ENCODE measurements around the gene NEURL4.
"Not testable (repeated sequence)": the region's sequence is repeated elsewhere in the genome, so short reads cannot be mapped to it uniquely, and the experiment has no call there.

Gene NEURL4

GRCh38 chr17:7346761-7347614 lies 17.9 kb upstream of the NEURL4 start:
- DNase-seq: no peak

- no peak for DNase-seq
These were observed 14.1 kb upstream of the NEURL4 start for GRCh38 chr17:7343250-7343649.

- no peak for DNase-seq
These were observed 12.7 kb upstream of the NEURL4 start for GRCh38 chr17:7341842-7342241.

GRCh38 chr17:7340179-7340578 lies 11.0 kb upstream of the NEURL4 start:
- no peak for DNase-seq

- not testable (repeated sequence) for DNase-seq
These were observed 8.5 kb upstream of the NEURL4 start for GRCh38 chr17:7337600-7337999.

- peak; percentile 93 for DNase-seq
These were observed 7.4 kb upstream of the NEURL4 start, which contains the start of gene ACAP1 for GRCh38 chr17:7336240-7337175. ACAP1 (plus strand) TSS chr17:7336529; CDS start chr17:7336735, 206 bp downstream.

- DNase-seq: not testable (repeated sequence)
These were observed 6.6 kb upstream of the NEURL4 start for GRCh38 chr17:7335765-7336164.

- no peak for DNase-seq
These were observed 5.9 kb upstream of the NEURL4 start for GRCh38 chr17:7334938-7335538.

GRCh38 chr17:7332600-7333069 lies 3.5 kb upstream of the NEURL4 start:
- DNase-seq: peak; percentile 51

- no peak for DNase-seq
These were observed 3.0 kb upstream of the NEURL4 start for GRCh38 chr17:7332111-7332510.

- DNase-seq: no peak
These were observed 1.5 kb upstream of the NEURL4 start for GRCh38 chr17:7330638-7331015.

GRCh38 chr17:7329997-7330637 lies 982 bp upstream of the NEURL4 start:
- peak; percentile 86 for DNase-seq

- DNase-seq: peak; percentile 96
These were observed 350 bp upstream of the NEURL4 start for GRCh38 chr17:7329374-7329996.

GRCh38 chr17:7328009-7328408 lies 1.1 kb downstream of the NEURL4 start:
- no peak for DNase-seq

GRCh38 chr17:7327501-7327900 lies 1.6 kb downstream of the NEURL4 start:
- no peak for DNase-seq

GRCh38 chr17:7327056-7327455 lies 2.1 kb downstream of the NEURL4 start:
- no peak for DNase-seq

- DNase-seq: no peak
These were observed 2.9 kb downstream of the NEURL4 start for GRCh38 chr17:7326186-7326585.

- DNase-seq: no peak
These were observed 4.1 kb downstream of the NEURL4 start for GRCh38 chr17:7325031-7325528.

GRCh38 chr17:7324438-7324779 lies 4.7 kb downstream of the NEURL4 start:
- DNase-seq: no peak

GRCh38 chr17:7323731-7324437 lies 5.3 kb downstream of the NEURL4 start:
- peak; percentile 86 for DNase-seq

GRCh38 chr17:7322520-7323194 lies 6.5 kb downstream of the NEURL4 start:
- DNase-seq: no peak
